Endothelial cell (in vitro differentiated cells): ENCODE data around the gene ITPK1. TPM values are rescaled to one million over a fixed set of nuclear protein-coding genes. Genes with fewer than 3 reads are reported as not detected.
A peak's percentile ranks its signal among the peaks of the same experiment; 100 is the strongest.

ENCODE experiments used
- DNase-seq: peaks from one replicate; pipeline ENCODE4 v3.0.0; 2021; ENCODE audit warnings: low spot score
- H3K27ac Mint-ChIP-seq: one replicate; pipeline ENCODE4 v1.8.0; 2021; ENCODE audit warnings: mixed read lengths, inconsistent platforms; ENCODE audit not compliant: unreplicated experiment
- H3K27me3 Mint-ChIP-seq: one replicate; pipeline ENCODE4 v1.8.0; 2021; ENCODE audit warnings: mild to moderate bottlenecking, moderate library complexity, mixed read lengths, inconsistent platforms; ENCODE audit not compliant: unreplicated experiment
- H3K36me3 Mint-ChIP-seq: one replicate; pipeline ENCODE4 v1.8.0; 2021; ENCODE audit warnings: mild to moderate bottlenecking, low read depth, mixed read lengths, inconsistent platforms; ENCODE audit not compliant: unreplicated experiment
- H3K4me1 Mint-ChIP-seq: one replicate; pipeline ENCODE4 v1.8.0; 2021; ENCODE audit warnings: mild to moderate bottlenecking, mixed read lengths, inconsistent platforms; ENCODE audit not compliant: unreplicated experiment
- H3K4me3 Mint-ChIP-seq: one replicate; pipeline ENCODE4 v1.8.0; 2021; ENCODE audit warnings: mild to moderate bottlenecking, mixed read lengths, inconsistent platforms; ENCODE audit not compliant: unreplicated experiment
- H3K9me3 Mint-ChIP-seq: one replicate; pipeline ENCODE4 v1.8.0; 2021; ENCODE audit warnings: mixed read lengths, inconsistent platforms; ENCODE audit not compliant: unreplicated experiment
- total RNA-seq: library from RNA; stranded (reverse); fragmentation: NEBNext Ultra II Directional; extraction: Animal tissue kit (Norgen Biotek cat#: 25700); gene quantifications from one replicate; pipeline ENCODE4 v1.2.1, GENCODE V29; 2021; ENCODE audit not compliant: unreplicated experiment
- TF ChIP-seq, protein P1 (sequence below): fragments of 200-600 bp; sonication (generic); IDR thresholded peaks from one replicate; pipeline ENCODE4 v1.5.0; 2021; ENCODE audit warnings: antibody characterized with exemption; ENCODE audit not compliant: unreplicated experiment

The ITPK1 gene
- total RNA-seq, 1 donor from 2014 or later: 39.2 TPM

DNA sequence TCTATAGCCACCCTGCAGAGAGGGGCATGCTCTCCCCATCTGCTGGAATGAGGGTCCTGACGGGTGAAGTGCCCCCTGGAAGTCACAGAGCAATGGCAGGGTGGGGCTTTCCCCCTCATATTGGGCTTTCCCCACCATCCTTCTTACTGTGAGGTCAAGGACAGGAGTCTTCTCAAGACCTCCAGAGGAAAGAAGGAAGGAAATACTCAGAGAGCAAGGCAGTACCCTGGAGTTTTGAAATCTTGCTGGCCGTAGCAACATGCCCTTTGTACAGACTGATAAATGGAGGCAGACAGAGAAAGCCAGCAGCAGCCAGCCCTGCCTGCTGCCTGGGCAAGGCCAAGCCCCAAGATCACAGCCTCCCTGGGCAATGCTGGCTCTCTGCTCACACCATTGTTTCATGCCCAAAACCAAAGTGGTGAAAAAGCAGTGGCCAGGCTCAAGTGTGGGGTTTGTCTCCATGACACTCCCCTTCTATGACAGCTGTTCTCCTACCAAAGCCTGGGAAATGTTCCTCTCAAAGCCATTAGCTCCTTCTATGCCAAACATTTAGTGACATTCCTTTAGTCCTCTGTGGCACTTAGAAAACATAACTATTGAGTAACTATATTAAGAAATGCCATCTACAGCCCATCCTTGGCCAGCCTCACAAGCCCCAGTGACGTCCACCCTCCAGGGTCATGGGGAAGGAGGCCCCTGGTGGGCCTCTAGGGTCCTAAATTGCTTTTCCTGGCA is 13.2 kb upstream of the ITPK1 start:
- DNase-seq: no peak
- H3K4me3 Mint-ChIP-seq: no peak overlapping the region
- TF ChIP-seq, protein P1, sequence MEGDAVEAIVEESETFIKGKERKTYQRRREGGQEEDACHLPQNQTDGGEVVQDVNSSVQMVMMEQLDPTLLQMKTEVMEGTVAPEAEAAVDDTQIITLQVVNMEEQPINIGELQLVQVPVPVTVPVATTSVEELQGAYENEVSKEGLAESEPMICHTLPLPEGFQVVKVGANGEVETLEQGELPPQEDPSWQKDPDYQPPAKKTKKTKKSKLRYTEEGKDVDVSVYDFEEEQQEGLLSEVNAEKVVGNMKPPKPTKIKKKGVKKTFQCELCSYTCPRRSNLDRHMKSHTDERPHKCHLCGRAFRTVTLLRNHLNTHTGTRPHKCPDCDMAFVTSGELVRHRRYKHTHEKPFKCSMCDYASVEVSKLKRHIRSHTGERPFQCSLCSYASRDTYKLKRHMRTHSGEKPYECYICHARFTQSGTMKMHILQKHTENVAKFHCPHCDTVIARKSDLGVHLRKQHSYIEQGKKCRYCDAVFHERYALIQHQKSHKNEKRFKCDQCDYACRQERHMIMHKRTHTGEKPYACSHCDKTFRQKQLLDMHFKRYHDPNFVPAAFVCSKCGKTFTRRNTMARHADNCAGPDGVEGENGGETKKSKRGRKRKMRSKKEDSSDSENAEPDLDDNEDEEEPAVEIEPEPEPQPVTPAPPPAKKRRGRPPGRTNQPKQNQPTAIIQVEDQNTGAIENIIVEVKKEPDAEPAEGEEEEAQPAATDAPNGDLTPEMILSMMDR: no peak
- H3K27ac Mint-ChIP-seq: no peak overlapping the region
- no peaks in the 10 kb centered on the region for H3K36me3 Mint-ChIP-seq
- no peaks in the 10 kb centered on the region for H3K4me1 Mint-ChIP-seq
- no peaks in the 10 kb centered on the region for H3K9me3 Mint-ChIP-seq
- peaks cover 2% of the 10 kb centered on the region for H3K27me3 Mint-ChIP-seq

DNA sequence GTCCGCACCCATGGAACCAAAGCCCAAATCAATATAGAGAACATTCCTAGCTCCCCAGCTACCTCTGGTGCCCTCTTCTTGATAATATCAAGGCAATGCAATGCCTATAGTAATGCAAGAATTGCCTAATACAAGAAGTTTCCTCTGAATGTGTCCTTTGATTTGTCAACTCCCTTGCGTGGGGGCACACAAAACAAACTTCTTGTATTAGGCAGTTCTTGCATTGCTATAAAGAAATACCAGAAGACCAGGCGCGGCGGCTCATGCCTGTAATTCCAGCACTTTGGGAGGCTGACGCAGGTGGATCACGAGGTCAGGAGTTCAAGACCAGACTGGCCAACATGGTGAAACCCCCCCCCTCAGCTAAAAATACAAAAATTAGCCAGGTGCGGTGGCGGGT is 10.4 kb upstream of the ITPK1 start:
- Mint-ChIP-seq H3K27ac (no peak overlapping the region), H3K27me3 (peaks cover 3% of the 10 kb centered on the region)

DNA sequence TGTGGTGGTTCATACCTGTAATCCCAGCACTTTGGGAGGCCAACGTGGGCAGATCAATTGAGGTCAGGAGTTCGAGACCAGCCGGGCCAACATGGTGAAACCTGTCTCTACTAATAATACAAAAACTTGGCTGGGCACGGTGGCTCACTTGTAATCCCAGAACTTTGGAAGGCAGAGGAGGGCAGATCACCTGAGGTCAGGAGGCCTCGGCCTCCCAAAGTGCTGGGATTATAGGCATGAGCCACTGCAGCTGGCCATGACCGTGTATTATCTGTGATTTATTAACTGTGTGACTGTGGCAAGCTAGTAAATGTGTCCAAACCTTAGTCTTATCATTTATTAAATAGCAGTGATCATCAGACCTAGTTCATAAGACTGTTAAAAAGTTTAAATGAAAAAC is 7.1 kb upstream of the ITPK1 start:
- H3K27me3 Mint-ChIP-seq: peaks cover 4% of the 10 kb centered on the region
- H3K36me3 Mint-ChIP-seq: no peaks in the 10 kb centered on the region
- H3K4me3 Mint-ChIP-seq: no peak overlapping the region
- no peaks in the 10 kb centered on the region for H3K4me1 Mint-ChIP-seq
- TF ChIP-seq, protein P1: no peak
- no peaks in the 10 kb centered on the region for H3K9me3 Mint-ChIP-seq
- DNase-seq: no peak
- H3K27ac Mint-ChIP-seq: peak overlapping the region; percentile 57

More for the DNA sequence above, 10.4 kb upstream of the ITPK1 start:
- no peaks in the 10 kb centered on the region for H3K4me1 Mint-ChIP-seq
- no peak for DNase-seq
- no peak overlapping the region for H3K4me3 Mint-ChIP-seq
- TF ChIP-seq, protein P1: no peak
- H3K36me3 Mint-ChIP-seq: no peaks in the 10 kb centered on the region
- H3K9me3 Mint-ChIP-seq: no peaks in the 10 kb centered on the region

DNA sequence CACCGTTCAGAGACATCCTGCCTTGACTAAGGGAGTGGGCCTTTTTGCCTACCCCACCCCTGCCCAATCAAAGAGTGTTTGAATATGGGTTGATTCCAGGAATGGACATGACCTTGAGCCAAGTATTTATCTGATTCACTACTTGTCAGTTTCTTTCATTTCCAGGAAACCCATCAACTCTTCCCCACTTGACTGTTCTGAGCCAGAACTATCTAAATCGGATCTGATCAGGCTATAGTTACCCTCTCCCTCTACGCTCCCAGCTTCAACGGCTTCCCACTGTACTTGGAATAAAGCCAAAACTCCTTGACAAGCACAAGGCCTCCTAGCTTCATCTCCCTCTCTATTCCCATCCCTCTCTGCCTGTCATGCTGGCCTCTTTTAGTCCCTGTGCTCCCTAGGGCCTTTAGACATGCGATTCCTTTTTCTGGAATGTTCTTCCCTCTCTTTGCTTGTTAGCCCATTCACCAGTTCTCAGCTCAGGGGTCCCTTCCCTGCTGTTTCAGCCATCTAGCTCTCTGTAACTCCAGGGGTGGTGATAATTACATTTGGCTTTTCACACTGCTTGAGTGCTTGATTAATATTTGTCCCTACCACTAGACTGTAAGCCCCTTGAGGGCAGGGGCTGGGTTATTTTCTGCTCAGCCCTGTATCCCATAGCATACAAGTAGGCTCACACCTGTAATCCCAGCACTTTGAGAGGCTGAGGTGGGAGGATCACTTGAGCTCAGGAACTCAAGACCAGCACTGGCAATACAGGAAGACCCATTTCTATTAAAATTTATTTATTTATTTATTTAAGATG is 5.5 kb upstream of the ITPK1 start:
- peaks cover 11% of the 10 kb centered on the region for H3K27me3 Mint-ChIP-seq
- no peak overlapping the region for H3K4me3 Mint-ChIP-seq

More for the DNA sequence above, 5.5 kb upstream of the ITPK1 start:
- TF ChIP-seq, protein P1: no peak
- no peaks in the 10 kb centered on the region for H3K36me3 Mint-ChIP-seq
- no peaks in the 10 kb centered on the region for H3K9me3 Mint-ChIP-seq
- no peak for DNase-seq
- peak overlapping the region; percentile 48 for H3K27ac Mint-ChIP-seq
- H3K4me1 Mint-ChIP-seq: no peaks in the 10 kb centered on the region
